ENCODE measurements around the gene NISCH.

DNA sequence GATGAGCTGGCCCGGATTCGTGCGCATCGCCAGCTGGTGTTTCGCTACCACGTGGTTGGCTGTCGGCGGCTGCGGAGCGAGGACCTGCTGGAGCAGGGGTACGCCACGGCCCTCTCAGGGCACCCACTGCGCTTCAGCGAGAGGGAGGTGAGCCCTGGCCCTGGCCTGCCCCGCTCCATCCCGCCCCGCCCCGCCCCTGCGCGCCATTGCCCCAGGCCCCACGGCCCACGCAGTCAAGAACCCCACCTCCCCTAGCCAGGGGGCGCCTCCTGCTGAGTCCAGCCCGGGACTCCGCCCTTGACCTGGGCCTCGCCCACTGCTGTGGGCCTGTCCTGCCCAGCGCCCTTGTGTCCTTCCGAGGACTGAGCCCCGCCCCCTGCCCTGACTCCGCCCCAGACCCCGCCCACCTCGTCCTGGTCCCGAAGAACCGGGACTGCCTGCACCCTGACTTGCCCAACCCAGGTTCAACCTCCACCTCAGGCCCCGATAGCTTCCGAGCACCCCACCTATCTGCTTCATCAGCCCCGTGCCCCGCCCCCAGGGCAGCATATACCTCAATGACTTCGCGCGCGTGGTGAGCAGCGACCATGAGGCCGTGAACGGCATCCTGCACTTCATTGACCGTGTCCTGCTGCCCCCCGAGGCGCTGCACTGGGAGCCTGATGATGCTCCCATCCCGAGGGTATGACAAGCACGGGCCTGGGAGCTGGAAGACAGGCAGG lies 63.5 kb downstream of the NISCH start:
- TF ChIP-seq CTCF (conservative IDR thresholded peaks at IDR 0.05; ENCODE audit: low read depth, low read length) (no peak), EZH2 (IDR thresholded peaks at IDR 0.05; ENCODE audit: borderline replicate concordance, low read depth, low read length, poor library complexity, severe bottlenecking) (no peak)
